GM23338 (cell line): ENCODE results near the gene AMBP. TPM values are rescaled to one million over a fixed set of nuclear protein-coding genes. Genes with fewer than 3 reads are reported as not detected.

Experiments used
- ATAC-seq: fragments of 200-7000 bp; cut with Tn5 transposase; 3 replicates; pipeline ENCODE4 v1.9.1; 2020
- DNase-seq: peaks from one replicate; pipeline ENCODE4 v3.0.0-alpha.2; 2015; ENCODE audit warnings: low spot score
- H2AFZ ChIP-seq: fragments of 200-600 bp; sonication (generic); 2 replicates; pipeline ENCODE4 v1.8.0; 2016; ENCODE audit warnings: antibody characterized with exemption, mild to moderate bottlenecking, moderate library complexity
- H3F3A ChIP-seq: fragments of 200-600 bp; sonication (generic); replicated peaks from 2 replicates; pipeline ENCODE4 v1.8.0; 2017; ENCODE audit warnings: antibody characterized with exemption, mixed run types, low read depth
- H3K27ac ChIP-seq: fragments of 200-600 bp; sonication (generic); 2 replicates; pipeline ENCODE4 v1.6.1; 2016; ENCODE audit warnings: low read depth
- H3K27me3 ChIP-seq: fragments of 200-600 bp; sonication (generic); 2 replicates; pipeline ENCODE4 v1.8.0; 2016; ENCODE audit warnings: mild to moderate bottlenecking, mixed run types, moderate library complexity; ENCODE audit not compliant: insufficient read depth
- H3K36me3 ChIP-seq: fragments of 200-600 bp; sonication (generic); 2 replicates; pipeline ENCODE4 v1.8.0; 2016; ENCODE audit warnings: mild to moderate bottlenecking; ENCODE audit not compliant: insufficient read depth
- H3K4me1 ChIP-seq: fragments of 200-600 bp; sonication (generic); 2 replicates; pipeline ENCODE4 v1.8.0; 2016; ENCODE audit warnings: mild to moderate bottlenecking, moderate library complexity; ENCODE audit not compliant: insufficient read depth
- H3K4me2 ChIP-seq: fragments of 200-600 bp; sonication (generic); 2 replicates; pipeline ENCODE4 v1.7.1; 2017; ENCODE audit warnings: mixed run types
- H3K4me3 ChIP-seq: fragments of 200-600 bp; sonication (generic); 2 replicates; pipeline ENCODE4 v1.6.1; 2016; ENCODE audit warnings: mixed run types
- H3K79me2 ChIP-seq: fragments of 200-600 bp; sonication (generic); replicated peaks from 2 replicates; pipeline ENCODE4 v1.8.0; 2017; ENCODE audit warnings: mild to moderate bottlenecking; ENCODE audit not compliant: insufficient read depth
- H3K9me2 ChIP-seq: fragments of 200-600 bp; sonication (generic); 2 replicates; pipeline ENCODE4 v1.8.0; 2017; ENCODE audit not compliant: insufficient read depth
- H4K20me1 ChIP-seq: fragments of 200-600 bp; sonication (generic); replicated peaks from 2 replicates; pipeline ENCODE4 v1.8.0; 2017; ENCODE audit warnings: mild to moderate bottlenecking; ENCODE audit not compliant: insufficient read depth
- H3K27ac Mint-ChIP-seq: 2 replicates; pipeline ENCODE4 v1.8.0; 2020; ENCODE audit warnings: inconsistent platforms, mild to moderate bottlenecking, moderate library complexity, mixed read lengths
- H3K27me3 Mint-ChIP-seq: 3 replicates; pipeline ENCODE4 v1.8.0; 2022; ENCODE audit warnings: low read depth, mild to moderate bottlenecking, moderate library complexity, mixed read lengths, inconsistent platforms; ENCODE audit not compliant: insufficient read depth, poor library complexity
- H3K36me3 Mint-ChIP-seq: 3 replicates; pipeline ENCODE4 v1.8.0; 2021; ENCODE audit warnings: low read depth, mild to moderate bottlenecking, inconsistent platforms, moderate library complexity, mixed read lengths
- H3K4me1 Mint-ChIP-seq: 3 replicates; pipeline ENCODE4 v1.8.0; 2020; ENCODE audit warnings: mild to moderate bottlenecking, inconsistent platforms, mixed read lengths
- H3K4me3 Mint-ChIP-seq: 3 replicates; pipeline ENCODE4 v1.8.0; 2021; ENCODE audit warnings: moderate library complexity, mild to moderate bottlenecking, inconsistent platforms, mixed read lengths
- H3K9me3 Mint-ChIP-seq: 3 replicates; pipeline ENCODE4 v1.8.0; 2020; ENCODE audit warnings: moderate library complexity, mild to moderate bottlenecking, inconsistent platforms, mixed read lengths
- EZH2 ChIP-seq: fragments of 200-600 bp; sonication (generic); IDR thresholded peaks from one replicate; pipeline ENCODE4 v1.8.0; 2017; ENCODE audit warnings: antibody characterized with exemption, mild to moderate bottlenecking, low read depth; ENCODE audit not compliant: unreplicated experiment
- NANOG ChIP-seq: IDR thresholded peaks from 2 replicates; pipeline ENCODE4 v1.6.1; 2016; ENCODE audit warnings: antibody characterized with exemption, borderline replicate concordance
- POLR2AphosphoS5 ChIP-seq: IDR thresholded peaks from 2 replicates; pipeline ENCODE4 v1.6.1; 2016; ENCODE audit warnings: antibody characterized with exemption, low read depth
- polyA plus RNA-seq: library from polyadenylated mRNA; unstranded; fragments of >200 nt; fragmentation: Nextera tagmentation; extraction: Ambion mirVana; gene quantifications from 2 replicates; pipeline ENCODE4 v1.2.1, GENCODE V29; 2016
- total RNA-seq: library from RNA; depleted of rRNA; stranded (reverse); fragments of >200 nt; shearing (Covaris generic); gene quantifications from 2 replicates; pipeline ENCODE4 v1.2.3, GENCODE V29; 2014
- TF ChIP-seq, protein P1 (sequence below): fragments of 250-450 bp; sonication (Bioruptor Pico); IDR thresholded peaks from 2 replicates; pipeline ENCODE4 v1.5.0; 2020; ENCODE audit warnings: mild to moderate bottlenecking, moderate library complexity
- TF ChIP-seq, protein P2 (sequence below): IDR thresholded peaks from one replicate; pipeline ENCODE4 v1.6.1; 2018; ENCODE audit warnings: antibody characterized with exemption; ENCODE audit not compliant: unreplicated experiment
- TF ChIP-seq, protein P3 (sequence below), 2 experiments: fragments of 200-600 bp in 1 of 2; sonication (generic) in 1 of 2; conservative IDR thresholded peaks; 2 replicates each; pipeline versions ENCODE4 v1.5.1 to v1.6.1; 2016 to 2017; ENCODE audit warnings: antibody characterized with exemption in 2 of 2, low read depth in 2 of 2, mild to moderate bottlenecking in 2 of 2, moderate library complexity in 1 of 2

AMBP gene
- total and polyA plus RNA-seq, 2 experiments from 2014 or later: 1.3 to 2.0 TPM

DNA sequence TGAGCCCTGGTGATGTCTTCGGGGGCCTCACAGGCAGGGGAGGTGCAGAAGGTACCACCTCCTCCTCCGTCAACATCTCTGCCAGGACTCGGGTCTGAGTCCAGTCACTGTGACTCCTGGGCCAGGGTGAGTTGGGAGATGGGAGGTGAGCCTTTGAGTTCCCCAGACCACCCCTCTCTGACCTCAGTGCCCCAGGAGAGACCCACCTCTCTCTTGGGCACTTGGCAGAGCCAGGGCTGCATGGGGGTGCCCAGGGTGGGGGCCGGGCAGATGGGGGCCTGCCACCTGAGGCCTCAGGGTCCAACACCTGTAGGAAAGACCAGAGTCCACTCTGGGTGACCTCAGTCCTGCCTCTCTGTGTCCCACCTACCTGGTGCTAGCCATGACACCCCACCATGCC, 14.2 kb upstream of the AMBP start:
- H3K27ac Mint-ChIP-seq: no peak overlapping the region
- Histone ChIP-seq H3K79me2 (no peaks in the 10 kb centered on the region), H3K4me1 (no peaks in the 10 kb centered on the region), H3K4me3 (no peak overlapping the region), H3F3A (no peaks in the 10 kb centered on the region), H3K4me2 (no peak overlapping the region), H4K20me1 (no peaks in the 10 kb centered on the region), H3K27me3 (peaks cover 9% of the 10 kb centered on the region), H3K9me2 (no peaks in the 10 kb centered on the region), H2AFZ (no peak overlapping the region), H3K36me3 (no peaks in the 10 kb centered on the region), H3K27ac (no peak overlapping the region)
- no peaks in the 10 kb centered on the region; the same call in 2 of the 3 replicates for H3K36me3 Mint-ChIP-seq
- H3K4me3 Mint-ChIP-seq: no peak overlapping the region
- H3K27me3 Mint-ChIP-seq: peaks cover 21% of the 10 kb centered on the region
- DNase-seq: no peak
- ATAC-seq: no peak
- no peaks in the 10 kb centered on the region for H3K9me3 Mint-ChIP-seq
- TF ChIP-seq, protein P1, sequence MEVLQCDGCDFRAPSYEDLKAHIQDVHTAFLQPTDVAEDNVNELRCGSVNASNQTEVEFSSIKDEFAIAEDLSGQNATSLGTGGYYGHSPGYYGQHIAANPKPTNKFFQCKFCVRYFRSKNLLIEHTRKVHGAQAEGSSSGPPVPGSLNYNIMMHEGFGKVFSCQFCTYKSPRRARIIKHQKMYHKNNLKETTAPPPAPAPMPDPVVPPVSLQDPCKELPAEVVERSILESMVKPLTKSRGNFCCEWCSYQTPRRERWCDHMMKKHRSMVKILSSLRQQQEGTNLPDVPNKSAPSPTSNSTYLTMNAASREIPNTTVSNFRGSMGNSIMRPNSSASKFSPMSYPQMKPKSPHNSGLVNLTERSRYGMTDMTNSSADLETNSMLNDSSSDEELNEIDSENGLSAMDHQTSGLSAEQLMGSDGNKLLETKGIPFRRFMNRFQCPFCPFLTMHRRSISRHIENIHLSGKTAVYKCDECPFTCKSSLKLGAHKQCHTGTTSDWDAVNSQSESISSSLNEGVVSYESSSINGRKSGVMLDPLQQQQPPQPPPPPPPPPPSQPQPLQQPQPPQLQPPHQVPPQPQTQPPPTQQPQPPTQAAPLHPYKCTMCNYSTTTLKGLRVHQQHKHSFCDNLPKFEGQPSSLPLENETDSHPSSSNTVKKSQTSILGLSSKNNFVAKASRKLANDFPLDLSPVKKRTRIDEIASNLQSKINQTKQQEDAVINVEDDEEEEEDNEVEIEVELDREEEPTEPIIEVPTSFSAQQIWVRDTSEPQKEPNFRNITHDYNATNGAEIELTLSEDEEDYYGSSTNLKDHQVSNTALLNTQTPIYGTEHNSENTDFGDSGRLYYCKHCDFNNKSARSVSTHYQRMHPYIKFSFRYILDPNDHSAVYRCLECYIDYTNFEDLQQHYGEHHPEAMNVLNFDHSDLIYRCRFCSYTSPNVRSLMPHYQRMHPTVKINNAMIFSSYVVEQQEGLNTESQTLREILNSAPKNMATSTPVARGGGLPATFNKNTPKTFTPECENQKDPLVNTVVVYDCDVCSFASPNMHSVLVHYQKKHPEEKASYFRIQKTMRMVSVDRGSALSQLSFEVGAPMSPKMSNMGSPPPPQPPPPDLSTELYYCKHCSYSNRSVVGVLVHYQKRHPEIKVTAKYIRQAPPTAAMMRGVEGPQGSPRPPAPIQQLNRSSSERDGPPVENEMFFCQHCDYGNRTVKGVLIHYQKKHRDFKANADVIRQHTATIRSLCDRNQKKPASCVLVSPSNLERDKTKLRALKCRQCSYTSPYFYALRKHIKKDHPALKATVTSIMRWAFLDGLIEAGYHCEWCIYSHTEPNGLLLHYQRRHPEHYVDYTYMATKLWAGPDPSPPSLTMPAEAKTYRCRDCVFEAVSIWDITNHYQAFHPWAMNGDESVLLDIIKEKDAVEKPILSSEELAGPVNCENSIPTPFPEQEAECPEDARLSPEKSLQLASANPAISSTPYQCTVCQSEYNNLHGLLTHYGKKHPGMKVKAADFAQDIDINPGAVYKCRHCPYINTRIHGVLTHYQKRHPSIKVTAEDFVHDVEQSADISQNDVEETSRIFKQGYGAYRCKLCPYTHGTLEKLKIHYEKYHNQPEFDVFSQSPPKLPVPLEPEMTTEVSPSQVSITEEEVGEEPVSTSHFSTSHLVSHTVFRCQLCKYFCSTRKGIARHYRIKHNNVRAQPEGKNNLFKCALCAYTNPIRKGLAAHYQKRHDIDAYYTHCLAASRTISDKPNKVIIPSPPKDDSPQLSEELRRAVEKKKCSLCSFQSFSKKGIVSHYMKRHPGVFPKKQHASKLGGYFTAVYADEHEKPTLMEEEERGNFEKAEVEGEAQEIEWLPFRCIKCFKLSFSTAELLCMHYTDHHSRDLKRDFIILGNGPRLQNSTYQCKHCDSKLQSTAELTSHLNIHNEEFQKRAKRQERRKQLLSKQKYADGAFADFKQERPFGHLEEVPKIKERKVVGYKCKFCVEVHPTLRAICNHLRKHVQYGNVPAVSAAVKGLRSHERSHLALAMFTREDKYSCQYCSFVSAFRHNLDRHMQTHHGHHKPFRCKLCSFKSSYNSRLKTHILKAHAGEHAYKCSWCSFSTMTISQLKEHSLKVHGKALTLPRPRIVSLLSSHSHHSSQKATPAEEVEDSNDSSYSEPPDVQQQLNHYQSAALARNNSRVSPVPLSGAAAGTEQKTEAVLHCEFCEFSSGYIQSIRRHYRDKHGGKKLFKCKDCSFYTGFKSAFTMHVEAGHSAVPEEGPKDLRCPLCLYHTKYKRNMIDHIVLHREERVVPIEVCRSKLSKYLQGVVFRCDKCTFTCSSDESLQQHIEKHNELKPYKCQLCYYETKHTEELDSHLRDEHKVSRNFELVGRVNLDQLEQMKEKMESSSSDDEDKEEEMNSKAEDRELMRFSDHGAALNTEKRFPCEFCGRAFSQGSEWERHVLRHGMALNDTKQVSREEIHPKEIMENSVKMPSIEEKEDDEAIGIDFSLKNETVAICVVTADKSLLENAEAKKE (CRISPR knock-in tag): no peak
- TF ChIP-seq POLR2AphosphoS5 (no peak), NANOG (no peak), EZH2 (no peak)
- TF ChIP-seq, protein P2, sequence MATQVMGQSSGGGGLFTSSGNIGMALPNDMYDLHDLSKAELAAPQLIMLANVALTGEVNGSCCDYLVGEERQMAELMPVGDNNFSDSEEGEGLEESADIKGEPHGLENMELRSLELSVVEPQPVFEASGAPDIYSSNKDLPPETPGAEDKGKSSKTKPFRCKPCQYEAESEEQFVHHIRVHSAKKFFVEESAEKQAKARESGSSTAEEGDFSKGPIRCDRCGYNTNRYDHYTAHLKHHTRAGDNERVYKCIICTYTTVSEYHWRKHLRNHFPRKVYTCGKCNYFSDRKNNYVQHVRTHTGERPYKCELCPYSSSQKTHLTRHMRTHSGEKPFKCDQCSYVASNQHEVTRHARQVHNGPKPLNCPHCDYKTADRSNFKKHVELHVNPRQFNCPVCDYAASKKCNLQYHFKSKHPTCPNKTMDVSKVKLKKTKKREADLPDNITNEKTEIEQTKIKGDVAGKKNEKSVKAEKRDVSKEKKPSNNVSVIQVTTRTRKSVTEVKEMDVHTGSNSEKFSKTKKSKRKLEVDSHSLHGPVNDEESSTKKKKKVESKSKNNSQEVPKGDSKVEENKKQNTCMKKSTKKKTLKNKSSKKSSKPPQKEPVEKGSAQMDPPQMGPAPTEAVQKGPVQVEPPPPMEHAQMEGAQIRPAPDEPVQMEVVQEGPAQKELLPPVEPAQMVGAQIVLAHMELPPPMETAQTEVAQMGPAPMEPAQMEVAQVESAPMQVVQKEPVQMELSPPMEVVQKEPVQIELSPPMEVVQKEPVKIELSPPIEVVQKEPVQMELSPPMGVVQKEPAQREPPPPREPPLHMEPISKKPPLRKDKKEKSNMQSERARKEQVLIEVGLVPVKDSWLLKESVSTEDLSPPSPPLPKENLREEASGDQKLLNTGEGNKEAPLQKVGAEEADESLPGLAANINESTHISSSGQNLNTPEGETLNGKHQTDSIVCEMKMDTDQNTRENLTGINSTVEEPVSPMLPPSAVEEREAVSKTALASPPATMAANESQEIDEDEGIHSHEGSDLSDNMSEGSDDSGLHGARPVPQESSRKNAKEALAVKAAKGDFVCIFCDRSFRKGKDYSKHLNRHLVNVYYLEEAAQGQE: no peak
- TF ChIP-seq, protein P3, sequence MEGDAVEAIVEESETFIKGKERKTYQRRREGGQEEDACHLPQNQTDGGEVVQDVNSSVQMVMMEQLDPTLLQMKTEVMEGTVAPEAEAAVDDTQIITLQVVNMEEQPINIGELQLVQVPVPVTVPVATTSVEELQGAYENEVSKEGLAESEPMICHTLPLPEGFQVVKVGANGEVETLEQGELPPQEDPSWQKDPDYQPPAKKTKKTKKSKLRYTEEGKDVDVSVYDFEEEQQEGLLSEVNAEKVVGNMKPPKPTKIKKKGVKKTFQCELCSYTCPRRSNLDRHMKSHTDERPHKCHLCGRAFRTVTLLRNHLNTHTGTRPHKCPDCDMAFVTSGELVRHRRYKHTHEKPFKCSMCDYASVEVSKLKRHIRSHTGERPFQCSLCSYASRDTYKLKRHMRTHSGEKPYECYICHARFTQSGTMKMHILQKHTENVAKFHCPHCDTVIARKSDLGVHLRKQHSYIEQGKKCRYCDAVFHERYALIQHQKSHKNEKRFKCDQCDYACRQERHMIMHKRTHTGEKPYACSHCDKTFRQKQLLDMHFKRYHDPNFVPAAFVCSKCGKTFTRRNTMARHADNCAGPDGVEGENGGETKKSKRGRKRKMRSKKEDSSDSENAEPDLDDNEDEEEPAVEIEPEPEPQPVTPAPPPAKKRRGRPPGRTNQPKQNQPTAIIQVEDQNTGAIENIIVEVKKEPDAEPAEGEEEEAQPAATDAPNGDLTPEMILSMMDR (conservative IDR thresholded peaks at IDR 0.05; ENCODE audit: low read depth in 2 of 2): no peak
- 0 out of 3 replicates have a peak, but pooled peaks cover under 1% of the 10 kb centered on the region for H3K4me1 Mint-ChIP-seq
